ACC112 (cell line): ENCODE data around the gene PAX3.

Experiments
- H2AFZ ChIP-seq: fragments of 200-600 bp; sonication (generic); one replicate; pipeline ENCODE4 v1.6.0; 2017; ENCODE audit warnings: antibody characterized with exemption, low read length; ENCODE audit not compliant: unreplicated experiment
- H3K27ac ChIP-seq: fragments of 200-600 bp; sonication (generic); 2 replicates; pipeline ENCODE4 v1.5.1; 2014; ENCODE audit warnings: low read depth, mild to moderate bottlenecking, antibody characterized with exemption, low read length, moderate library complexity
- H3K27me3 ChIP-seq: fragments of 200-600 bp; sonication (generic); 2 replicates; pipeline ENCODE4 v1.6.1; 2014; ENCODE audit warnings: mild to moderate bottlenecking, antibody characterized with exemption, low read length, moderate library complexity, mixed read lengths; ENCODE audit not compliant: insufficient read depth
- H3K36me3 ChIP-seq: fragments of 200-600 bp; sonication (generic); 2 replicates; pipeline ENCODE4 v1.6.1; 2016; ENCODE audit warnings: mild to moderate bottlenecking, antibody characterized with exemption, low read length, moderate library complexity, mixed read lengths; ENCODE audit not compliant: insufficient read depth
- H3K4me1 ChIP-seq: fragments of 200-600 bp; sonication (generic); one replicate; pipeline ENCODE4 v1.6.1; 2016; ENCODE audit warnings: low read length, mixed read lengths; ENCODE audit not compliant: insufficient read depth, unreplicated experiment, control insufficient read depth
- H3K4me3 ChIP-seq: fragments of 200-600 bp; sonication (generic); 2 replicates; pipeline ENCODE4 v1.5.1; 2014; ENCODE audit warnings: mild to moderate bottlenecking, low read depth, low read length
- H3K79me2 ChIP-seq: fragments of 200-600 bp; sonication (generic); one replicate; pipeline ENCODE4 v1.6.0; 2016; ENCODE audit warnings: low read length; ENCODE audit not compliant: control insufficient read depth, unreplicated experiment, insufficient read depth

PAX3 gene

GRCh38 chr2:222261504-222261903, 37.3 kb downstream of the PAX3 start:
- no peaks in the 10 kb centered on the region for H3K36me3 ChIP-seq
- no peak overlapping the region for H2AFZ ChIP-seq
- H3K4me1 ChIP-seq = no peaks in the 10 kb centered on the region
- H3K27ac ChIP-seq = no peak overlapping the region
- H3K4me3 ChIP-seq = no peak overlapping the region
- no peaks in the 10 kb centered on the region for H3K79me2 ChIP-seq
- H3K27me3 ChIP-seq = no peaks in the 10 kb centered on the region

- Histone ChIP-seq H3K27me3 (peaks cover 4% of the 10 kb centered on the region; the same call in 1 of the 2 replicates), H2AFZ (no peak overlapping the region), H3K4me3 (no peak overlapping the region), H3K4me1 (no peaks in the 10 kb centered on the region), H3K36me3 (no peaks in the 10 kb centered on the region), H3K79me2 (no peaks in the 10 kb centered on the region), H3K27ac (no peak overlapping the region)
These were observed 41.2 kb downstream of the PAX3 start for GRCh38 chr2:222257645-222258044.

GRCh38 chr2:222256250-222256649, 42.5 kb downstream of the PAX3 start:
- H3K79me2 ChIP-seq = no peaks in the 10 kb centered on the region
- no peak overlapping the region for H3K27ac ChIP-seq
- peaks cover 4% of the 10 kb centered on the region; the same call in 1 of the 2 replicates for H3K27me3 ChIP-seq
- H3K4me1 ChIP-seq = no peaks in the 10 kb centered on the region
- no peak overlapping the region for H3K4me3 ChIP-seq
- H2AFZ ChIP-seq = no peak overlapping the region
- no peaks in the 10 kb centered on the region for H3K36me3 ChIP-seq

- H2AFZ ChIP-seq = no peak overlapping the region
- peaks cover 4% of the 10 kb centered on the region; the same call in 1 of the 2 replicates for H3K27me3 ChIP-seq
- H3K27ac ChIP-seq = no peak overlapping the region
- H3K4me1 ChIP-seq = no peaks in the 10 kb centered on the region
- no peak overlapping the region for H3K4me3 ChIP-seq
- no peaks in the 10 kb centered on the region for H3K36me3 ChIP-seq
- H3K79me2 ChIP-seq = no peaks in the 10 kb centered on the region
These were observed 43.7 kb downstream of the PAX3 start for GRCh38 chr2:222255090-222255489.

GRCh38 chr2:222250313-222250712, 48.5 kb downstream of the PAX3 start:
- Histone ChIP-seq H3K27ac (no peak overlapping the region), H3K79me2 (no peaks in the 10 kb centered on the region), H3K4me1 (no peaks in the 10 kb centered on the region), H3K27me3 (no peaks in the 10 kb centered on the region), H3K4me3 (no peak overlapping the region), H3K36me3 (no peaks in the 10 kb centered on the region), H2AFZ (no peak overlapping the region)

- Histone ChIP-seq H3K4me3 (no peak overlapping the region), H2AFZ (no peak overlapping the region), H3K27ac (no peak overlapping the region), H3K36me3 (no peaks in the 10 kb centered on the region), H3K4me1 (no peaks in the 10 kb centered on the region), H3K79me2 (no peaks in the 10 kb centered on the region), H3K27me3 (no peaks in the 10 kb centered on the region)
These were observed 49.4 kb downstream of the PAX3 start for GRCh38 chr2:222249444-222249843.

- Histone ChIP-seq H3K27ac (no peak overlapping the region), H3K4me3 (no peak overlapping the region), H2AFZ (no peak overlapping the region), H3K79me2 (no peaks in the 10 kb centered on the region), H3K4me1 (no peaks in the 10 kb centered on the region), H3K27me3 (no peaks in the 10 kb centered on the region), H3K36me3 (no peaks in the 10 kb centered on the region)
These were observed 50.0 kb downstream of the PAX3 start for GRCh38 chr2:222248818-222249217.

- H2AFZ ChIP-seq = no peak overlapping the region
- no peak overlapping the region for H3K4me3 ChIP-seq
- no peaks in the 10 kb centered on the region for H3K79me2 ChIP-seq
- no peaks in the 10 kb centered on the region for H3K27me3 ChIP-seq
- H3K36me3 ChIP-seq = no peaks in the 10 kb centered on the region
- H3K4me1 ChIP-seq = no peaks in the 10 kb centered on the region
- H3K27ac ChIP-seq = no peak overlapping the region
These were observed 50.5 kb downstream of the PAX3 start for GRCh38 chr2:222248256-222248655.

- Histone ChIP-seq H3K27me3 (peaks cover 24% of the 10 kb centered on the region), H3K4me1 (no peaks in the 10 kb centered on the region), H3K79me2 (no peaks in the 10 kb centered on the region), H3K27ac (no peak overlapping the region), H3K4me3 (no peak overlapping the region), H2AFZ (no peak overlapping the region), H3K36me3 (no peaks in the 10 kb centered on the region)
These were observed 56.3 kb downstream of the PAX3 start for GRCh38 chr2:222242532-222242931.

GRCh38 chr2:222241128-222241870, 57.5 kb downstream of the PAX3 start:
- peaks cover 24% of the 10 kb centered on the region for H3K27me3 ChIP-seq
- no peak overlapping the region for H3K27ac ChIP-seq
- H3K4me1 ChIP-seq = no peaks in the 10 kb centered on the region
- no peaks in the 10 kb centered on the region for H3K36me3 ChIP-seq
- H2AFZ ChIP-seq = no peak overlapping the region
- no peak overlapping the region for H3K4me3 ChIP-seq
- no peaks in the 10 kb centered on the region for H3K79me2 ChIP-seq

GRCh38 chr2:222240676-222241049, 58.1 kb downstream of the PAX3 start:
- Histone ChIP-seq H3K4me3 (no peak overlapping the region), H3K79me2 (no peaks in the 10 kb centered on the region), H3K27ac (no peak overlapping the region), H3K4me1 (no peaks in the 10 kb centered on the region), H2AFZ (no peak overlapping the region), H3K27me3 (peaks cover 24% of the 10 kb centered on the region), H3K36me3 (no peaks in the 10 kb centered on the region)
